PC-3 (cell line): ENCODE results near the gene NFKB2.

ENCODE experiments used
- CTCF ChIP-seq: fragments of 300-600 bp; sonication (generic); conservative IDR thresholded peaks from 2 replicates; pipeline ENCODE4 v1.5.1; 2017; ENCODE audit warnings: antibody characterized with exemption, low read depth, mild to moderate bottlenecking, low read length
- EZH2 ChIP-seq: fragments of 300-600 bp; sonication (generic); IDR thresholded peaks from one replicate; pipeline ENCODE4 v1.6.1; 2017; ENCODE audit warnings: antibody characterized with exemption, mild to moderate bottlenecking, low read length; ENCODE audit not compliant: unreplicated experiment

GRCh38 chr10:102414749-102415148 lies 19.2 kb downstream of the NFKB2 start:
- TF ChIP-seq CTCF (no peak), EZH2 (no peak)
